K562 (cell line): ENCODE data around the gene RNF145. TPM values are rescaled to one million over a fixed set of nuclear protein-coding genes. Genes with fewer than 3 reads are reported as not detected.

Source experiments
- ATAC-seq: fragments of 200-7000 bp; cut with Tn5 transposase; 3 replicates; pipeline ENCODE4 v1.9.1; 2020; ENCODE audit warnings: moderate library complexity
- BruUV-seq: library from RNA; stranded (reverse); fragments of 400-500 nt; replicated peaks from 2 replicates; lab custom pipeline; 2021; lab: Mats Ljungman, UMichigan
- CTCF ChIA-PET: fragments of 300-600 bp; formaldehyde crosslinking; extraction: SDS; loops from one replicate; lab custom pipeline; 2021; ENCODE audit warnings: low intra/inter-chr PET ratio; lab: Yijun Ruan, JAX
- POLR2A ChIA-PET: fragments of 300-600, 350-650 bp; sonication (Branson Sonifier 250); formaldehyde crosslinking; extraction: SDS; loops from one replicate; lab custom pipeline; 2021; ENCODE audit warnings: antibody characterized with exemption, inconsistent platforms; lab: Yijun Ruan, JAX
- DNase-seq, 4 experiments: peaks; one replicate each; pipeline versions ENCODE4 v3.0.0 to v3.0.0-alpha.2; 2011 to 2018; ENCODE audit warnings: low spot score in 3 of 4, mixed read lengths in 3 of 4; ENCODE audit errors: extremely low read depth in 1 of 4
- FAIRE-seq: peaks from 2 replicates; lab custom pipeline; 2011; peaks lifted over from hg19 to GRCh38; lab: Jason Lieb, UNC
- H2AFZ ChIP-seq: 2 replicates; pipeline ENCODE4 v1.6.0; 2011; ENCODE audit warnings: low read depth, low read length, control low read depth, inconsistent platforms
- H3K27ac ChIP-seq: fragments of 200-600 bp; 3 replicates; pipeline ENCODE4 v1.8.0; 2011; ENCODE audit warnings: low read depth, mild to moderate bottlenecking, control low read depth, inconsistent platforms, low read length, moderate library complexity, mixed read lengths; ENCODE audit errors: extremely low read depth
- H3K27me3 ChIP-seq, 2 experiments: fragments of 300-600 bp in 1 of 2; 2 replicates in 1 of 2; 3 replicates in 1 of 2; pipeline versions ENCODE4 v1.6.0 to v1.8.0; 2011; ENCODE audit warnings: inconsistent platforms in 2 of 2, low read length in 2 of 2, mild to moderate bottlenecking in 1 of 2, mixed read lengths in 1 of 2, moderate library complexity in 1 of 2; ENCODE audit not compliant: control insufficient read depth in 2 of 2, insufficient read depth in 2 of 2
- H3K36me3 ChIP-seq: fragments of 300-600 bp; 3 replicates; pipeline ENCODE4 v1.8.0; 2011; ENCODE audit warnings: mild to moderate bottlenecking, low read length, inconsistent platforms; ENCODE audit not compliant: control insufficient read depth, insufficient read depth
- H3K4me1 ChIP-seq, 2 experiments: fragments of 200-600 bp in 1 of 2; replicated peaks in 1 of 2; 2 replicates in 1 of 2; 3 replicates in 1 of 2; pipeline versions ENCODE4 v1.5.1 to v1.8.0; 2011; ENCODE audit warnings: inconsistent platforms in 2 of 2, low read length in 2 of 2, mild to moderate bottlenecking in 1 of 2, mixed read lengths in 1 of 2, moderate library complexity in 1 of 2; ENCODE audit not compliant: control insufficient read depth in 2 of 2, insufficient read depth in 2 of 2
- H3K4me2 ChIP-seq: 2 replicates; pipeline ENCODE4 v1.6.1; 2011; ENCODE audit warnings: low read length, control low read depth, inconsistent platforms, mixed read lengths; ENCODE audit not compliant: insufficient read depth
- H3K4me3 ChIP-seq: fragments of 200-600 bp; sonication (generic), shearing (Covaris generic); 2 replicates; pipeline ENCODE4 v1.5.1; 2016; ENCODE audit warnings: control low read depth, inconsistent platforms
- H3K79me2 ChIP-seq: fragments of 200-600 bp; 3 replicates; pipeline ENCODE4 v1.8.0; 2011; ENCODE audit warnings: low read length, inconsistent platforms; ENCODE audit not compliant: control insufficient read depth, insufficient read depth
- H3K9ac ChIP-seq, 2 experiments: 2 replicates each; pipeline versions ENCODE4 v1.6.0 to v1.6.1; 2011; ENCODE audit warnings: low read depth in 2 of 2, low read length in 2 of 2, control low read depth in 1 of 2, inconsistent platforms in 1 of 2, mild to moderate bottlenecking in 1 of 2, mixed read lengths in 1 of 2; ENCODE audit not compliant: insufficient read depth in 1 of 2
- H3K9me1 ChIP-seq: one replicate; pipeline ENCODE4 v1.6.0; 2011; ENCODE audit warnings: inconsistent platforms, mild to moderate bottlenecking, low read length, moderate library complexity; ENCODE audit not compliant: control insufficient read depth, insufficient read depth
- H3K9me3 ChIP-seq: replicated peaks from 2 replicates; pipeline ENCODE4 v1.5.1; 2011; ENCODE audit warnings: low read depth, low read length, inconsistent platforms; ENCODE audit not compliant: control insufficient read depth, insufficient read depth
- H4K20me1 ChIP-seq: replicated peaks from 2 replicates; pipeline ENCODE4 v1.6.1; 2011; ENCODE audit warnings: low read length, inconsistent platforms, mixed read lengths; ENCODE audit not compliant: control insufficient read depth, insufficient read depth
- HES1 ChIP-seq: fragments of 450-650 bp; IDR thresholded peaks from 2 replicates; pipeline ENCODE4 v1.6.1; 2016; ENCODE audit warnings: low read depth, mild to moderate bottlenecking, moderate library complexity
- KDM1A ChIP-seq, 2 experiments: fragments of 450-650 bp; IDR thresholded peaks; 2 replicates each; pipeline ENCODE4 v1.6.1; 2016; ENCODE audit warnings: mild to moderate bottlenecking in 2 of 2
- POLR2AphosphoS5 ChIP-seq: IDR thresholded peaks from 2 replicates; pipeline ENCODE4 v1.6.1; 2011; ENCODE audit warnings: mild to moderate bottlenecking, low read depth, low read length, moderate library complexity; ENCODE audit not compliant: control insufficient read depth, insufficient read depth
- PREB ChIP-seq: sonication (generic); formaldehyde crosslinking; IDR thresholded peaks from 2 replicates; pipeline ENCODE4 v1.8.1; 2023; ENCODE audit warnings: mild to moderate bottlenecking, missing genetic modification reagents
- RAD51 ChIP-seq: fragments of 450-650 bp; IDR thresholded peaks from 2 replicates; pipeline ENCODE4 v1.7.1; 2016; ENCODE audit warnings: low read depth, mild to moderate bottlenecking, borderline replicate concordance
- SMARCE1 ChIP-seq: fragments of 450-650 bp; IDR thresholded peaks from 2 replicates; pipeline ENCODE4 v1.7.1; 2016; ENCODE audit warnings: mild to moderate bottlenecking
- WGBS: fragments of 100-300 bp; shearing (Covaris generic); methylation state at CpG from one replicate; pipeline ENCODE4 v1.1.6; 2016; ENCODE audit warnings: low coverage, mixed read lengths; ENCODE audit not compliant: insufficient coverage; ENCODE audit errors: missing lambda C conversion rate; 5-methylcytosine and 5-hydroxymethylcytosine counted together
- in situ Hi-C: fragments of 300-500 bp; cut with MboI; formaldehyde crosslinking; loops from 4 replicates; pipeline ENCODE4 v1.15.0; 2018; ENCODE audit warnings: inconsistent platforms, mixed read lengths
- intact Hi-C: fragments of 100-400 bp; cut with micrococcal nuclease; formaldehyde crosslinking; loops from 2 replicates; pipeline ENCODE4 v1.14.2; 2022
- polyA plus RNA-seq, 8 experiments: library from polyadenylated mRNA; depleted of rRNA in 4 of 8; stranded (reverse) in 5 of 8; unstranded in 3 of 8; fragments of >200 nt; fragmentation: Nextera tagmentation in 2 of 8; fragmentation: Illumina TruSeq in 1 of 8; extraction: Ambion mirVana in 2 of 8; extraction: Trizol in 1 of 8; gene quantifications; 2 replicates each; pipeline versions ENCODE4 v1.2.1 to v1.2.3, GENCODE V29; 2011 to 2014; ENCODE audit warnings: inconsistent platforms in 1 of 8, missing spikeins in 1 of 8
- total RNA-seq, 7 experiments: library from RNA; depleted of rRNA in 6 of 7; stranded (reverse); fragments of >200 nt in 6 of 7; fragmentation: Illumina TruSeq in 2 of 7; extraction: Trizol in 2 of 7; gene quantifications; 2 replicates each; pipeline versions ENCODE4 v1.2.1 to v1.2.3, GENCODE V29; 2011 to 2021; ENCODE audit warnings: low replicate concordance in 1 of 7

The RNF145 gene
- total and polyA plus RNA-seq, 9 of the 15 experiments (the other 6 are each of a cell fraction or from before 2014, with no cell fraction given), result 13.6 to 40.7 (median 25.4) TPM

- Histone ChIP-seq H3K36me3 (no peaks in the 10 kb centered on the region), H3K9me3 (no peaks in the 10 kb centered on the region), H3K9ac (no peak overlapping the region), H3K27me3 (no peaks in the 10 kb centered on the region), H3K9me1 (no peaks in the 10 kb centered on the region), H3K27ac (no peak overlapping the region)
- DNase-seq, result no peak
- TF ChIP-seq RAD51 (no peak), PREB (CRISPR knock-in tag) (no peak), POLR2AphosphoS5 (no peak), KDM1A (IDR thresholded peaks at IDR 0.05) (no peak), HES1 (no peak), SMARCE1 (no peak)
- TF ChIP-seq, all 486 proteins: peak for 0
- WGBS, result 81% methylated on average over 2 of the region's 2 CpGs
- H3K4me3 ChIP-seq, result no peak overlapping the region
- peaks cover 4 to 6% of the 10 kb centered on the region in 2 experiments; a peak in 2 of 5 replicates for H3K4me1 ChIP-seq
- H3K79me2 ChIP-seq, result peaks cover 16% of the 10 kb centered on the region
- no peak overlapping the region for H2AFZ ChIP-seq
- FAIRE-seq, result no peak
- ChIA-PET POLR2A (no interaction called here), CTCF (no interaction called here)
- no peak overlapping the region for H3K4me2 ChIP-seq
- intact Hi-C loops (no loop called here), in situ Hi-C loops (no loop called here)
- no peak for ATAC-seq
- BruUV-seq, result no TSS peak
- H4K20me1 ChIP-seq, result no peaks in the 10 kb centered on the region
Measured at GRCh38 chr5:159258361-159258760, 49.0 kb upstream of the RNF145 start.
